Measurements from ENCODE around the gene NUDT12.

DNA sequence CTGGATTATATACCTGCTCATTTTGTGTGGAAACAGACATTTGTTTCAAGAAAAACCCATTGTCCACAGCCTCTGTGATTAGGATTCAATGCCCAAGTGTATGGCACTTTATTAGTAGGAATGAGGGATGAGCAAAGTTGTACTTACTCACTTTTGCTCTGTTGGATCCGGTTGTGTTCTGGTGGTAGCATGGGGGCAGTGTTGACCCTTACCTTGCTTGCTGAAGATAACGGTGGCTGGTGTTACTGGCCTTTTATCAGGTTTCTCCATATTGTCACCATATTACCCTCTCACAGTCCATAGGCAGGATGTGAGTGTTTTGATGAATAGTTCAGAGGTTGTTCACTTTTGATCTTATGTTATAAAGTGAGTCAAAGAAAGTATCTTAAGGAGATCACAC is 42.7 kb upstream of the NUDT12 start:
- TF ChIP-seq, protein P1, sequence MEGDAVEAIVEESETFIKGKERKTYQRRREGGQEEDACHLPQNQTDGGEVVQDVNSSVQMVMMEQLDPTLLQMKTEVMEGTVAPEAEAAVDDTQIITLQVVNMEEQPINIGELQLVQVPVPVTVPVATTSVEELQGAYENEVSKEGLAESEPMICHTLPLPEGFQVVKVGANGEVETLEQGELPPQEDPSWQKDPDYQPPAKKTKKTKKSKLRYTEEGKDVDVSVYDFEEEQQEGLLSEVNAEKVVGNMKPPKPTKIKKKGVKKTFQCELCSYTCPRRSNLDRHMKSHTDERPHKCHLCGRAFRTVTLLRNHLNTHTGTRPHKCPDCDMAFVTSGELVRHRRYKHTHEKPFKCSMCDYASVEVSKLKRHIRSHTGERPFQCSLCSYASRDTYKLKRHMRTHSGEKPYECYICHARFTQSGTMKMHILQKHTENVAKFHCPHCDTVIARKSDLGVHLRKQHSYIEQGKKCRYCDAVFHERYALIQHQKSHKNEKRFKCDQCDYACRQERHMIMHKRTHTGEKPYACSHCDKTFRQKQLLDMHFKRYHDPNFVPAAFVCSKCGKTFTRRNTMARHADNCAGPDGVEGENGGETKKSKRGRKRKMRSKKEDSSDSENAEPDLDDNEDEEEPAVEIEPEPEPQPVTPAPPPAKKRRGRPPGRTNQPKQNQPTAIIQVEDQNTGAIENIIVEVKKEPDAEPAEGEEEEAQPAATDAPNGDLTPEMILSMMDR (IDR thresholded peaks at IDR 0.05): no peak
- TF ChIP-seq ZFX (IDR thresholded peaks at IDR 0.05; ENCODE audit: borderline replicate concordance): no peak
